Mesodermal cell (in vitro differentiated cells): ENCODE measurements around the gene L3MBTL2. TPM values are rescaled to one million over a fixed set of nuclear protein-coding genes. Genes with fewer than 3 reads are reported as not detected.
"Not testable (repeated sequence)": the region's sequence is repeated elsewhere in the genome, so short reads cannot be mapped to it uniquely, and the experiment has no call there.

Experiments
- H3K27ac ChIP-seq: 2 replicates; pipeline ENCODE4 v1.7.0; 2013; ENCODE audit warnings: mild to moderate bottlenecking, low read depth, low read length, moderate library complexity; ENCODE audit not compliant: severe bottlenecking
- H3K36me3 ChIP-seq: 2 replicates; pipeline ENCODE4 v1.7.1; 2013; ENCODE audit warnings: mild to moderate bottlenecking, low read length, moderate library complexity; ENCODE audit not compliant: control insufficient read depth, insufficient read depth
- H3K4me1 ChIP-seq: one replicate; pipeline ENCODE4 v1.7.1; 2013; ENCODE audit warnings: mild to moderate bottlenecking, low read length; ENCODE audit not compliant: insufficient read depth, control insufficient read depth, poor library complexity, severe bottlenecking
- H3K4me3 ChIP-seq: 2 replicates; pipeline ENCODE4 v1.7.0; 2013; ENCODE audit warnings: low read length, control low read depth, mild to moderate bottlenecking; ENCODE audit not compliant: insufficient read depth, poor library complexity, severe bottlenecking; ENCODE audit errors: extremely low read depth
- H3K9me3 ChIP-seq: 2 replicates; pipeline ENCODE4 v1.7.1; 2013; ENCODE audit warnings: mild to moderate bottlenecking, low read length, moderate library complexity; ENCODE audit not compliant: control insufficient read depth
- WGBS, 2 experiments: methylation state at CpG; one replicate each; pipeline ENCODE4 v1.1.5; 2013; ENCODE audit warnings: missing lambda C conversion rate in 2 of 2; ENCODE audit not compliant: insufficient coverage in 2 of 2; 5-methylcytosine and 5-hydroxymethylcytosine counted together
- polyA plus RNA-seq, 2 experiments: library from polyadenylated mRNA; stranded (reverse); fragments of 50-300 nt; gene quantifications; one replicate each; pipeline ENCODE4 v1.2.3, GENCODE V29; 2013

Gene L3MBTL2
- 8.6 TPM for polyA plus RNA-seq (2013, experiment 1 of 2)
- 8.2 TPM for polyA plus RNA-seq (2013, experiment 2 of 2)

DNA sequence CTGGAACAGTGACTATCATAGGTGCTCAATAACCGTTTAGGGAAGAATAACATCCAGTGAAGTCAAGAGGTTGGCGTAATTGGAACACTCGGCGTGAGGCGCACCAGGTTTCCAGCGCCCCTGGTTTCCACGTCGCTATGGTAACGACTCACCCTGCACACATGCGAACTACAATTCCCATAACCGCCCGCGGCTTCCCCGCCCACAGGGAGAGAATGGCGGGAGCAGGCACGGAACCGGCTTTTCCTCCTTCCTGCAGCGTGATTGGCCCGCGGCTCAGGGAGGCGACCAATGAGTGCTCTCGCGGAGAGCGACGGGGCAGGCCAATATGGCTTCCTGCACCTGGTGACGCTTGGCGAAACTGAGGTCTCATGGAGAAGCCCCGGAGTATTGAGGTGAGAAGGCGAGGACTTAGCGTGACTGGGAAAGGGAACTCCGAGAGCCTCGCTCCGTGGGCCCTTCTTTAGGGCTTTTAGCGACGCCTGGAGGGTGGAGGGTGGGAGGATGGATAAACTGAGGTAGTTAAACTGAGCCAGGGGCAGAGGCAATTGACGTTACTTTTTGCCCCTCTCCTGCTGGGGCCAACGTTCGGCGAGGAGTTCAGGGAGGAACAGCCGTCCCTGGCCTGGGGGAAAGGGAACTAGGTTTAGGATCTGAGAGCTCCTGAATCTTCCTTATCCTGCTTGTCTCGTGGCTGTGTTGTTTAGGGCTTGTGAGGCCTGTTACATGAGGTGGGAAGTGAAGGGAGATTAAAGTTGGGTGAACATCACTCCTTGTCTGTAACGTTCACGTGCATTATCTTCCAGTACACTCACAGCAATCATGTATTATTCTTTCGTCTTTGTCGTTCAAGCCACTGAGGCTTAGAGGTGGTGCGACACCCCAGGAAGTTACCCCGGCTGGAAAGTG is at the start of gene L3MBTL2:
Gene L3MBTL2, plus strand, starts transcription at position 321 of the 909 bp plus-strand sequence. Its CDS starts 51 bp downstream, at position 372.
- Histone ChIP-seq H3K27ac (peak within 1 kb of the TSS; percentile 45), H3K9me3 (no peaks in the 10 kb centered on the region), H3K4me1 (no peaks in the 10 kb centered on the region), H3K36me3 (peaks cover 17% of the 10 kb centered on the region), H3K4me3 (peak within 1 kb of the TSS; percentile 91)
- WGBS, 2 experiments: 5 to 7% methylated on average over 32 to 34 of the region's 47 CpGs

DNA sequence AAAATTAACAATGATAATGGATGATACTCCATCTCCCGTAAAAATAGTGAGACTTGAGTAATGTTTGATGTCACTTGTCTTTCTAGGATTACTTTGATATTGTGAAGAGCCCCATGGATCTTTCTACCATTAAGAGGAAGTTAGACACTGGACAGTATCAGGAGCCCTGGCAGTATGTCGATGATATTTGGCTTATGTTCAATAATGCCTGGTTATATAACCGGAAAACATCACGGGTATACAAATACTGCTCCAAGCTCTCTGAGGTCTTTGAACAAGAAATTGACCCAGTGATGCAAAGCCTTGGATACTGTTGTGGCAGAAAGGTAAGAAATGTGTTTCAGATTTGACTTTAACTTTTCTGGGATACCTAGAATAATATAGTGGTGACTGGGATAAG is 48.0 kb upstream of the L3MBTL2 start:
- Histone ChIP-seq H3K4me3 (no peak overlapping the region), H3K27ac (no peak overlapping the region), H3K4me1 (no peaks in the 10 kb centered on the region), H3K9me3 (no peaks in the 10 kb centered on the region), H3K36me3 (peaks cover 99% of the 10 kb centered on the region)
- WGBS, 2 experiments: 91 to 92% methylated on average over 4 of the region's 4 CpGs

DNA sequence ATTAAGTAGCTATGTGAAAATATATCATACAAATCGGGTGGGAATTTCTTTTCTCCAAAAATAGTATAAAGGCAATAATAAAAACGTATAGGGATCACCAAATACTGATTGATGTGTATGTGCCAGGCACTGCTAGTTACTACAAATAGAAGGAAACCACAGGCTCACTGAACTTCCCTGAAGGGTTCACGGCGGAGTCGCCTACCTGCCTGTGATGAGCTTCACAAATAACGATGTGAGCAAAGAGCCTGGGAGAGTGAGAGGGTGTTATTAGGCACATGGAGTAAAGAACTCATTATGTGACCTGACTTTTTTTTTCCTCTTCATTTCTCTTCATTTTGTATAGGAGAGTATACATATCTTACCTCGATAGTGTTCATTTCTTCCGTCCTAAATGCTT is 36.0 kb upstream of the L3MBTL2 start:
- Histone ChIP-seq H3K9me3 (no peaks in the 10 kb centered on the region), H3K27ac (no peak overlapping the region), H3K4me3 (no peak overlapping the region), H3K36me3 (peaks cover 93% of the 10 kb centered on the region), H3K4me1 (no peaks in the 10 kb centered on the region)
- WGBS, 2 experiments: 97% methylated on average over 5 of the region's 8 CpGs; no CpG with 5 or more reads in 1 of the 2 experiments

DNA sequence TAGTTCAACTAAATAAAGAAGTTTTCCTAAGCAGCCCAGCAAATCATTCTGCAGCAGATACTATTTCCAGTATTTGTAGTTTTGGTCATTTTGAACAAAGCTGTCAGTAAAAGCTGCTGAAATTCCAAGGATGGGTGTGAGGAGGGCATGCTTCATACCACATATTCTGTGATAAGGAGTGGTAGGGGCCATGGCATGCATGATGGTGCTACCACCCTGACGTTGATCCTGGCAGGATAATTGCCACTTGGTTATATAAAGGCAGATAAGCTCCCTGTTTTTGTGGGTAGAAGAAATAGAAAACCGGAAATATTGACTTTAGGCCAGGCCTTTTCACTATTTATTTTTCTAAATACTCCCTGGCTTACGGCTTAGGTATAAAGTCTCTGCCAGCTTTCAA is 33.1 kb upstream of the L3MBTL2 start:
- Histone ChIP-seq H3K9me3 (no peaks in the 10 kb centered on the region), H3K27ac (no peak overlapping the region), H3K4me1 (no peaks in the 10 kb centered on the region), H3K36me3 (peaks cover 96% of the 10 kb centered on the region), H3K4me3 (no peak overlapping the region)
- 60 to 100% methylated on average over 1 of the region's 3 CpGs for WGBS, 2 experiments

DNA sequence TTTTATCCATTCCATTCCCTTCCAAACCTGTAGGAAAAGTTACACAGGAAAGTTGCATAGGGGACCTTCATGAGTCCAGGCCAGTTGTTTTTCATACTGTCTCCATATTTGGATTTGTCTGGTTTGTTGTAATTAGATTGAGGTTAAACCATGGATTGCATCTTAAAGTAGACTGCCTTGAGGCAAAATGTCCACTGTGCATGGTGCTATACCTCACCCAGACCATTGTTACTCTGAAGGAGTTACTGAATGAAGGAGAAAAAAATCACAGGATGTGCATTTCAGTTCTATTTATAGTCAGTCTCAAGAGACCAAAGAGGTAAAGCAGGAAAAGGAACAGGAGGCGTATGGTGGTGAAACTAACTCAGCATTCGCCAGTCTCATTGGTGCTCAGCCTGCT is 29.6 kb upstream of the L3MBTL2 start:
- H3K9me3 ChIP-seq: no peaks in the 10 kb centered on the region
- peaks cover 97% of the 10 kb centered on the region for H3K36me3 ChIP-seq
- H3K4me1 ChIP-seq: no peaks in the 10 kb centered on the region
- WGBS, 2 experiments: 95 to 100% methylated on average over 2 of the region's 2 CpGs
- no peak overlapping the region for H3K4me3 ChIP-seq
- peak overlapping the region; percentile 5 for H3K27ac ChIP-seq

DNA sequence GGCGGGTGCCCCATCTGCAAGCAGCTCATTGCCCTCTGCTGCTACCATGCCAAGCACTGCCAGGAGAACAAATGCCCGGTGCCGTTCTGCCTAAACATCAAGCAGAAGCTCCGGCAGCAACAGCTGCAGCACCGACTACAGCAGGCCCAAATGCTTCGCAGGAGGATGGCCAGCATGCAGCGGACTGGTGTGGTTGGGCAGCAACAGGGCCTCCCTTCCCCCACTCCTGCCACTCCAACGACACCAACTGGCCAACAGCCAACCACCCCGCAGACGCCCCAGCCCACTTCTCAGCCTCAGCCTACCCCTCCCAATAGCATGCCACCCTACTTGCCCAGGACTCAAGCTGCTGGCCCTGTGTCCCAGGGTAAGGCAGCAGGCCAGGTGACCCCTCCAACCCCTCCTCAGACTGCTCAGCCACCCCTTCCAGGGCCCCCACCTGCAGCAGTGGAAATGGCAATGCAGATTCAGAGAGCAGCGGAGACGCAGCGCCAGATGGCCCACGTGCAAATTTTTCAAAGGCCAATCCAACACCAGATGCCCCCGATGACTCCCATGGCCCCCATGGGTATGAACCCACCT is 28.0 kb upstream of the L3MBTL2 start:
- Histone ChIP-seq H3K36me3 (peaks cover 85% of the 10 kb centered on the region), H3K27ac (no peak overlapping the region)

DNA sequence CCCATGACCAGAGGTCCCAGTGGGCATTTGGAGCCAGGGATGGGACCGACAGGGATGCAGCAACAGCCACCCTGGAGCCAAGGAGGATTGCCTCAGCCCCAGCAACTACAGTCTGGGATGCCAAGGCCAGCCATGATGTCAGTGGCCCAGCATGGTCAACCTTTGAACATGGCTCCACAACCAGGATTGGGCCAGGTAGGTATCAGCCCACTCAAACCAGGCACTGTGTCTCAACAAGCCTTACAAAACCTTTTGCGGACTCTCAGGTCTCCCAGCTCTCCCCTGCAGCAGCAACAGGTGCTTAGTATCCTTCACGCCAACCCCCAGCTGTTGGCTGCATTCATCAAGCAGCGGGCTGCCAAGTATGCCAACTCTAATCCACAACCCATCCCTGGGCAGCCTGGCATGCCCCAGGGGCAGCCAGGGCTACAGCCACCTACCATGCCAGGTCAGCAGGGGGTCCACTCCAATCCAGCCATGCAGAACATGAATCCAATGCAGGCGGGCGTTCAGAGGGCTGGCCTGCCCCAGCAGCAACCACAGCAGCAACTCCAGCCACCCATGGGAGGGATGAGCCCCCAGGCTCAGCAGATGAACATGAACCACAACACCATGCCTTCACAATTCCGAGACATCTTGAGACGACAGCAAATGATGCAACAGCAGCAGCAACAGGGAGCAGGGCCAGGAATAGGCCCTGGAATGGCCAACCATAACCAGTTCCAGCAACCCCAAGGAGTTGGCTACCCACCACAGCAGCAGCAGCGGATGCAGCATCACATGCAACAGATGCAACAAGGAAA is 27.3 kb upstream of the L3MBTL2 start:
- WGBS, 2 experiments: 95 to 98% methylated on average over 7 of the region's 9 CpGs
- Histone ChIP-seq H3K9me3 (no peaks in the 10 kb centered on the region), H3K4me1 (no peaks in the 10 kb centered on the region), H3K4me3 (no peak overlapping the region), H3K36me3 (peaks cover 78% of the 10 kb centered on the region), H3K27ac (no peak overlapping the region)

More for the DNA sequence above, 28.0 kb upstream of the L3MBTL2 start:
- WGBS, 2 experiments: 93 to 98% methylated on average over 13 to 14 of the region's 15 CpGs
- Histone ChIP-seq H3K9me3 (no peaks in the 10 kb centered on the region), H3K4me3 (no peak overlapping the region), H3K4me1 (no peaks in the 10 kb centered on the region)

DNA sequence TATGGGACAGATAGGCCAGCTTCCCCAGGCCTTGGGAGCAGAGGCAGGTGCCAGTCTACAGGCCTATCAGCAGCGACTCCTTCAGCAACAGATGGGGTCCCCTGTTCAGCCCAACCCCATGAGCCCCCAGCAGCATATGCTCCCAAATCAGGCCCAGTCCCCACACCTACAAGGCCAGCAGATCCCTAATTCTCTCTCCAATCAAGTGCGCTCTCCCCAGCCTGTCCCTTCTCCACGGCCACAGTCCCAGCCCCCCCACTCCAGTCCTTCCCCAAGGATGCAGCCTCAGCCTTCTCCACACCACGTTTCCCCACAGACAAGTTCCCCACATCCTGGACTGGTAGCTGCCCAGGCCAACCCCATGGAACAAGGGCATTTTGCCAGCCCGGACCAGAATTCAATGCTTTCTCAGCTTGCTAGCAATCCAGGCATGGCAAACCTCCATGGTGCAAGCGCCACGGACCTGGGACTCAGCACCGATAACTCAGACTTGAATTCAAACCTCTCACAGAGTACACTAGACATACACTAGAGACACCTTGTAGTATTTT is 26.6 kb upstream of the L3MBTL2 start:
- WGBS, 2 experiments: 98 to 100% methylated on average over 5 of the region's 8 CpGs
- peaks cover 71% of the 10 kb centered on the region for H3K36me3 ChIP-seq

DNA sequence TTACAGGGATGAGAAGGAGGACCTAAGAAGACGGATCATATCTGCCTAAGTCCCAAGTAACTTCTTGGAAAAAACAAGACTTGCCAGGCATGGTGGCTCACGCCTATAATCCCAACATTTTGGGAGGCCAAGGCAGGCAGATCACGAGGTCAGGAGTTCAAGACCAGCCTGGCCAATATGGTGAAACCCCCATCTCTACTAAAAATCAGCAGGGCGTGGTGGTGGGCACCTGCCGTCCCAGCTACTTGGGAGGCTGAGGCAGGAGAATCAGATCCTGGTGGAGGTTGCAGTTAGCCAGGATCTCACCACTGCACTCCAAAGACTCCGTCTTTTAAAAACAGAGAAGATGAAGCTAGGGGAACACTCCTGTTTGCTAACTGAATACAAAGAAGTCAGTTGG is 24.8 kb upstream of the L3MBTL2 start:
- not testable (repeated sequence) for H3K4me1 ChIP-seq, H3K27ac ChIP-seq, H3K9me3 ChIP-seq, H3K4me3 ChIP-seq
- peaks cover 53% of the 10 kb centered on the region for H3K36me3 ChIP-seq
- WGBS, 2 experiments: 94 to 95% methylated on average over 2 of the region's 6 CpGs

More for the DNA sequence above, 26.6 kb upstream of the L3MBTL2 start:
- no peak overlapping the region for H3K27ac ChIP-seq
- H3K4me1 ChIP-seq: no peaks in the 10 kb centered on the region
- H3K9me3 ChIP-seq: no peaks in the 10 kb centered on the region
- H3K4me3 ChIP-seq: no peak overlapping the region

DNA sequence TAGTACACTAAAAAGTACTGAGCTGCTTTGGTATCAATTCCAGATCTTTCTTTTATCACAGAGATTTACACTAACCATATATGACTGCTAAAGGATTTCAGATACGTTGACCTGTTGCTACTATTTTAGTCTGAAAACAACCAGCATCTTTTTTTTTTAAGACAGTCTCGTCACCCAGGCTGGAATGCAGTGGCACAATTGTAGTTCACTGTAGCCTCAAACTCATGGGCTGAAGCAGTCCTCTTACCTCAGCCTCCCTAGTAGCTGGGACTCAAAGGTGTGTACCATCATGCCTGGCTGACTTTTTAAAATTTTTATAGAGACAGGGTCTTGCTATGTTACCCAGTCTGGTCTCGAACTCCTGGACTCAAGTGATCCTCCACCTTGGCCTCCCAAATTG is 24.2 kb upstream of the L3MBTL2 start:
- no peaks in the 10 kb centered on the region for H3K4me1 ChIP-seq
- H3K9me3 ChIP-seq: no peaks in the 10 kb centered on the region
- 100% methylated on average over 3 of the region's 3 CpGs for WGBS, 2 experiments
- peaks cover 47% of the 10 kb centered on the region for H3K36me3 ChIP-seq
- H3K4me3 ChIP-seq: no peak overlapping the region
- peak overlapping the region; percentile 67 for H3K27ac ChIP-seq
